Measurements from ENCODE around the gene STK10.
"Not testable (repeated sequence)": the region's sequence is repeated elsewhere in the genome, so short reads cannot be mapped to it uniquely, and the experiment has no call there.

Gene STK10

GRCh38 chr5:172150514-172151425, 37.3 kb downstream of the STK10 start:
- no peak overlapping the region for H3K4me3 ChIP-seq (ENCODE audit: low read depth, low read length)
- DNase-seq (ENCODE audit: low read depth, low spot score), result peak; percentile 9
- no peak for TF ChIP-seq CTCF (IDR thresholded peaks at IDR 0.05; ENCODE audit: low read depth, low read length)
- in situ Hi-C loops (cut with HindIII; ENCODE audit: low sequenced_read_pairs), result no loop called here

GRCh38 chr5:172149481-172149880, 38.5 kb downstream of the STK10 start:
- in situ Hi-C loops (cut with HindIII; ENCODE audit: low sequenced_read_pairs); H3K4me3 ChIP-seq (ENCODE audit: low read depth, low read length); DNase-seq (ENCODE audit: low read depth, low spot score): not testable (repeated sequence)

- in situ Hi-C loops (cut with HindIII; ENCODE audit: low sequenced_read_pairs), result no loop called here
- peak; percentile 56 for DNase-seq (ENCODE audit: low read depth, low spot score)
- no peak overlapping the region for H3K4me3 ChIP-seq (ENCODE audit: low read depth, low read length)
- TF ChIP-seq CTCF (IDR thresholded peaks at IDR 0.05; ENCODE audit: low read depth, low read length), result no peak
These were observed 39.0 kb downstream of the STK10 start for GRCh38 chr5:172149073-172149472.

GRCh38 chr5:172148381-172148780, 39.6 kb downstream of the STK10 start:
- in situ Hi-C loops (cut with HindIII; ENCODE audit: low sequenced_read_pairs), result no loop called here
- DNase-seq (ENCODE audit: low read depth, low spot score), result no peak
- TF ChIP-seq CTCF (IDR thresholded peaks at IDR 0.05; ENCODE audit: low read depth, low read length), result no peak
- H3K4me3 ChIP-seq (ENCODE audit: low read depth, low read length), result no peak overlapping the region

- DNase-seq (ENCODE audit: low read depth, low spot score), result no peak
- H3K4me3 ChIP-seq (ENCODE audit: low read depth, low read length), result no peak overlapping the region
- no peak for TF ChIP-seq CTCF (IDR thresholded peaks at IDR 0.05; ENCODE audit: low read depth, low read length)
- in situ Hi-C loops (cut with HindIII; ENCODE audit: low sequenced_read_pairs), result no loop called here
These were observed 40.2 kb downstream of the STK10 start for GRCh38 chr5:172147857-172148256.

- DNase-seq (ENCODE audit: low read depth, low spot score), result no peak
- in situ Hi-C loops (cut with HindIII; ENCODE audit: low sequenced_read_pairs), result no loop called here
- no peak for TF ChIP-seq CTCF (IDR thresholded peaks at IDR 0.05; ENCODE audit: low read depth, low read length)
- no peak overlapping the region for H3K4me3 ChIP-seq (ENCODE audit: low read depth, low read length)
These were observed 41.3 kb downstream of the STK10 start for GRCh38 chr5:172146748-172147092.

- in situ Hi-C loops (cut with HindIII; ENCODE audit: low sequenced_read_pairs), result no loop called here
- DNase-seq (ENCODE audit: low read depth, low spot score), result no peak
- no peak overlapping the region for H3K4me3 ChIP-seq (ENCODE audit: low read depth, low read length)
- no peak for TF ChIP-seq CTCF (IDR thresholded peaks at IDR 0.05; ENCODE audit: low read depth, low read length)
These were observed 41.9 kb downstream of the STK10 start for GRCh38 chr5:172145870-172146747.

Data from astrocyte of the spinal cord (primary cell).